HCT116 (cell line): ENCODE data around the gene STK4. TPM values are rescaled to one million over a fixed set of nuclear protein-coding genes. Genes with fewer than 3 reads are reported as not detected.

Experiments used
- ATAC-seq: fragments of 200-7000 bp; cut with Tn5 transposase; 2 replicates; pipeline ENCODE4 v1.9.1; 2020; ENCODE audit warnings: mild to moderate bottlenecking, moderate library complexity
- BruUV-seq: library from RNA; stranded (reverse); fragments of 400-500 nt; replicated peaks from 2 replicates; lab custom pipeline; 2021; lab: Mats Ljungman, UMichigan
- CTCF ChIA-PET: fragments of 300-600 bp; sonication (Branson Sonifier 250); formaldehyde crosslinking; loops from one replicate; lab custom pipeline; 2021; ENCODE audit warnings: antibody characterized with exemption; lab: Charles Lee
- POLR2A ChIA-PET: fragments of 300-600, 350-600 bp; sonication (Branson Sonifier 250); formaldehyde crosslinking; loops from one replicate; lab custom pipeline; 2021; ENCODE audit warnings: antibody characterized with exemption; lab: Charles Lee
- RAD21 ChIA-PET, 2 experiments: fragments of 300-600 bp; sonication (Branson Sonifier 250); formaldehyde crosslinking; loops; one replicate each; lab custom pipeline; 2023; ENCODE audit warnings: low total read pairs in 2 of 2; ENCODE audit not compliant: uncharacterized antibody in 2 of 2, unreplicated experiment in 2 of 2, low non-redundant PET in 1 of 2; lab: Charles Lee
- DNase-seq: peaks from one replicate; pipeline ENCODE4 v3.0.0-alpha.2; 2010; ENCODE audit warnings: low read depth, low spot score
- H2AFZ ChIP-seq: fragments of 200-600 bp; shearing (Covaris generic), sonication (generic); 2 replicates; pipeline ENCODE4 v1.6.1; 2017; ENCODE audit warnings: low read depth, mixed run types, mixed read lengths, antibody characterized with exemption, low read length; ENCODE audit not compliant: poor library complexity, severe bottlenecking
- H3K27ac ChIP-seq: 2 replicates; pipeline ENCODE4 v1.5.1; 2012; ENCODE audit warnings: low read depth, low read length
- H3K27me3 ChIP-seq: fragments of 200-600 bp; sonication (generic); 2 replicates; pipeline ENCODE4 v1.6.1; 2016; ENCODE audit warnings: mixed run types, low read length, mixed read lengths; ENCODE audit not compliant: insufficient read depth
- H3K36me3 ChIP-seq, 2 experiments: fragments of 200-500 bp in 1 of 2; fragments of 200-600 bp in 1 of 2; sonication (Bioruptor generic) in 1 of 2; sonication (generic) in 1 of 2; 2 replicates each; pipeline versions ENCODE4 v1.5.1 to v1.6.1; 2014 to 2016; ENCODE audit warnings: low read length in 2 of 2, inconsistent platforms in 1 of 2, mixed read lengths in 1 of 2, mixed run types in 1 of 2; ENCODE audit not compliant: insufficient read depth in 2 of 2, control insufficient read depth in 1 of 2
- H3K4me1 ChIP-seq, 2 experiments: fragments of 200-600 bp in 1 of 2; sonication (generic) in 1 of 2; 2 replicates each; pipeline versions ENCODE4 v1.5.1 to v1.6.1; 2012 to 2017; ENCODE audit warnings: low read length in 2 of 2, inconsistent platforms in 1 of 2, mild to moderate bottlenecking in 1 of 2, mixed read lengths in 1 of 2, mixed run types in 1 of 2, moderate library complexity in 1 of 2; ENCODE audit not compliant: insufficient read depth in 2 of 2, control insufficient read depth in 1 of 2
- H3K4me2 ChIP-seq: fragments of 200-600 bp; sonication (generic); 2 replicates; pipeline ENCODE4 v1.6.1; 2017; ENCODE audit warnings: mixed run types, low read length, mixed read lengths
- H3K4me3 ChIP-seq, 2 experiments: fragments of 200-600 bp in 1 of 2; sonication (generic) in 1 of 2; replicated peaks in 1 of 2; 2 replicates each; pipeline ENCODE4 v1.5.1; 2011 to 2016; ENCODE audit warnings: low read length in 2 of 2, control low read depth in 1 of 2, low read depth in 1 of 2, mild to moderate bottlenecking in 1 of 2, mixed read lengths in 1 of 2, mixed run types in 1 of 2
- H3K79me2 ChIP-seq: fragments of 200-600 bp; sonication (generic); 2 replicates; pipeline ENCODE4 v1.6.1; 2017; ENCODE audit warnings: mild to moderate bottlenecking, mixed run types, low read length, moderate library complexity, mixed read lengths; ENCODE audit not compliant: insufficient read depth
- H3K9ac ChIP-seq: fragments of 200-600 bp; sonication (generic); 2 replicates; pipeline ENCODE4 v1.6.1; 2016; ENCODE audit warnings: low read length, mixed read lengths
- H3K9me2 ChIP-seq: fragments of 200-600 bp; sonication (generic), shearing (Covaris generic); 2 replicates; pipeline ENCODE4 v1.6.1; 2017; ENCODE audit warnings: mixed run types, mild to moderate bottlenecking, moderate library complexity; ENCODE audit not compliant: insufficient read depth
- H3K9me3 ChIP-seq, 2 experiments: fragments of 200-500 bp in 1 of 2; fragments of 200-600 bp in 1 of 2; sonication (Bioruptor generic) in 1 of 2; sonication (generic) in 1 of 2; 2 replicates each; pipeline ENCODE4 v1.6.1; 2014 to 2017; ENCODE audit warnings: low read length in 2 of 2, mixed read lengths in 2 of 2, inconsistent platforms in 1 of 2, low read depth in 1 of 2, mild to moderate bottlenecking in 1 of 2, mixed run types in 1 of 2, moderate library complexity in 1 of 2; ENCODE audit not compliant: control insufficient read depth in 1 of 2, insufficient read depth in 1 of 2
- H4K20me1 ChIP-seq: fragments of 200-600 bp; sonication (generic), shearing (Covaris generic); 2 replicates; pipeline ENCODE4 v1.6.1; 2017; ENCODE audit warnings: mixed run types, mild to moderate bottlenecking, moderate library complexity; ENCODE audit not compliant: insufficient read depth
- CBX3 ChIP-seq: IDR thresholded peaks from 2 replicates; pipeline ENCODE4 v1.6.1; 2012; ENCODE audit warnings: low read depth
- CEBPB ChIP-seq: IDR thresholded peaks from 2 replicates; pipeline ENCODE4 v1.6.1; 2012; ENCODE audit warnings: low read depth
- EGR1 ChIP-seq: IDR thresholded peaks from 2 replicates; pipeline ENCODE4 v1.6.1; 2012; ENCODE audit warnings: low read depth
- JUND ChIP-seq: IDR thresholded peaks from 2 replicates; pipeline ENCODE4 v1.6.1; 2012
- RAD21 ChIP-seq: IDR thresholded peaks from 2 replicates; pipeline ENCODE4 v1.6.1; 2012; ENCODE audit warnings: low read depth, mild to moderate bottlenecking
- TCF7L2 ChIP-seq: IDR thresholded peaks from 2 replicates; pipeline ENCODE4 v1.7.0; 2011; ENCODE audit warnings: borderline replicate concordance, inconsistent platforms; ENCODE audit not compliant: insufficient read depth, insufficient read length; ENCODE audit errors: extremely low read depth
- YY1 ChIP-seq: IDR thresholded peaks from 2 replicates; pipeline ENCODE4 v1.6.1; 2011; ENCODE audit warnings: low read length, low read depth, moderate library complexity, mild to moderate bottlenecking; ENCODE audit not compliant: insufficient replicate concordance; ENCODE audit errors: extremely low read depth
- intact Hi-C: fragments of 100-400 bp; cut with micrococcal nuclease; formaldehyde crosslinking; loops from 2 replicates; pipeline ENCODE4 v1.10.0; 2022
- total RNA-seq: library from RNA; stranded (reverse); gene quantifications from one replicate; pipeline ENCODE4 v1.2.1, GENCODE V29; 2021; ENCODE audit not compliant: unreplicated experiment
- TF ChIP-seq, protein P1 (sequence below), 3 experiments: fragments of 200-600 bp in 1 of 3; sonication (generic) in 1 of 3; IDR thresholded peaks in 2 of 3; conservative IDR thresholded peaks in 1 of 3; 2 replicates each; pipeline ENCODE4 v1.5.1; 2012 to 2017; ENCODE audit warnings: low read depth in 2 of 3, low read length in 2 of 3, antibody characterized with exemption in 1 of 3, borderline replicate concordance in 1 of 3, control low read depth in 1 of 3, mild to moderate bottlenecking in 1 of 3, mixed read lengths in 1 of 3, mixed run types in 1 of 3, moderate library complexity in 1 of 3; ENCODE audit not compliant: insufficient read depth in 1 of 3

The STK4 gene
- total RNA-seq, 1 experiment from 2014 or later, result 45.4 TPM

- ChIA-PET POLR2A (interaction anchor here (0.5 kb wide), 1 partner anchor 257 kb away, joined by 3 read pairs; no protein-coding TSS in a partner anchor), RAD21 (interaction anchor here (0.6 to 1.3 kb wide), 9 partner anchors 52 to 268 kb away, joined by 3 to 12 read pairs (median 3); no protein-coding TSS in a partner anchor)
- Histone ChIP-seq H2AFZ (no peak overlapping the region), H4K20me1 (no peaks in the 10 kb centered on the region; the same call in 1 of the 2 replicates), H3K27ac (no peak overlapping the region), H3K4me2 (no peak overlapping the region), H3K4me1 (peaks cover 14 to 19% of the 10 kb centered on the region in 2 experiments), H3K27me3 (no peaks in the 10 kb centered on the region)
- BruUV-seq, result no TSS peak
- intact Hi-C loops, result loop anchor here (1.0 to 10.0 kb wide), 5 partner anchors 52 to 731 kb away; partner anchors contain the start of gene SEMG2
- TF ChIP-seq RAD21 (peak; percentile 84), CBX3 (no peak), TCF7L2 (no peak), YY1 (no peak), EGR1 (no peak), CEBPB (no peak), JUND (no peak)
- TF ChIP-seq, protein P1, sequence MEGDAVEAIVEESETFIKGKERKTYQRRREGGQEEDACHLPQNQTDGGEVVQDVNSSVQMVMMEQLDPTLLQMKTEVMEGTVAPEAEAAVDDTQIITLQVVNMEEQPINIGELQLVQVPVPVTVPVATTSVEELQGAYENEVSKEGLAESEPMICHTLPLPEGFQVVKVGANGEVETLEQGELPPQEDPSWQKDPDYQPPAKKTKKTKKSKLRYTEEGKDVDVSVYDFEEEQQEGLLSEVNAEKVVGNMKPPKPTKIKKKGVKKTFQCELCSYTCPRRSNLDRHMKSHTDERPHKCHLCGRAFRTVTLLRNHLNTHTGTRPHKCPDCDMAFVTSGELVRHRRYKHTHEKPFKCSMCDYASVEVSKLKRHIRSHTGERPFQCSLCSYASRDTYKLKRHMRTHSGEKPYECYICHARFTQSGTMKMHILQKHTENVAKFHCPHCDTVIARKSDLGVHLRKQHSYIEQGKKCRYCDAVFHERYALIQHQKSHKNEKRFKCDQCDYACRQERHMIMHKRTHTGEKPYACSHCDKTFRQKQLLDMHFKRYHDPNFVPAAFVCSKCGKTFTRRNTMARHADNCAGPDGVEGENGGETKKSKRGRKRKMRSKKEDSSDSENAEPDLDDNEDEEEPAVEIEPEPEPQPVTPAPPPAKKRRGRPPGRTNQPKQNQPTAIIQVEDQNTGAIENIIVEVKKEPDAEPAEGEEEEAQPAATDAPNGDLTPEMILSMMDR (IDR thresholded peaks at IDR 0.05 in 2 of 3, conservative IDR thresholded peaks at IDR 0.05 in 1 of 3; ENCODE audit: borderline replicate concordance in 1 of 3, insufficient read depth in 1 of 3, low read depth in 2 of 3, low read length in 2 of 3), result peak; percentile 76 to 89 (median 83)
- TF ChIP-seq, all 23 proteins: peak for 2
- no peaks in the 10 kb centered on the region for H3K9me2 ChIP-seq
- 0 out of 2 replicates have a peak, but pooled peaks cover 7% of the 10 kb centered on the region for H3K79me2 ChIP-seq
- peak; percentile 80 for ATAC-seq
- H3K9me3 ChIP-seq, result no peaks in the 10 kb centered on the region
- no peak overlapping the region for H3K4me3 ChIP-seq
- CTCF ChIA-PET, result interaction anchor here (0.6 to 3.6 kb wide), 33 partner anchors 9 to 930 kb away, joined by 3 to 92 read pairs (median 4); partner anchors contain the start of genes KCNS1 and SLPI
- no peaks in the 10 kb centered on the region for H3K36me3 ChIP-seq
- no peak overlapping the region for H3K9ac ChIP-seq
- peak; percentile 57 for DNase-seq
Measured at GRCh38 chr20:45044084-45044573, 77.8 kb downstream of the STK4 start.
